GM19025 (cell line): ENCODE measurements around the gene EBLN2.

ENCODE experiments used
- ATAC-seq: cut with Tn5 transposase; IDR thresholded peaks from one replicate; pipeline ENCODE4 v1.9.1; 2021; ENCODE audit warnings: mild to moderate bottlenecking, low read depth, moderate library complexity; ENCODE audit not compliant: unreplicated experiment

Gene EBLN2

DNA sequence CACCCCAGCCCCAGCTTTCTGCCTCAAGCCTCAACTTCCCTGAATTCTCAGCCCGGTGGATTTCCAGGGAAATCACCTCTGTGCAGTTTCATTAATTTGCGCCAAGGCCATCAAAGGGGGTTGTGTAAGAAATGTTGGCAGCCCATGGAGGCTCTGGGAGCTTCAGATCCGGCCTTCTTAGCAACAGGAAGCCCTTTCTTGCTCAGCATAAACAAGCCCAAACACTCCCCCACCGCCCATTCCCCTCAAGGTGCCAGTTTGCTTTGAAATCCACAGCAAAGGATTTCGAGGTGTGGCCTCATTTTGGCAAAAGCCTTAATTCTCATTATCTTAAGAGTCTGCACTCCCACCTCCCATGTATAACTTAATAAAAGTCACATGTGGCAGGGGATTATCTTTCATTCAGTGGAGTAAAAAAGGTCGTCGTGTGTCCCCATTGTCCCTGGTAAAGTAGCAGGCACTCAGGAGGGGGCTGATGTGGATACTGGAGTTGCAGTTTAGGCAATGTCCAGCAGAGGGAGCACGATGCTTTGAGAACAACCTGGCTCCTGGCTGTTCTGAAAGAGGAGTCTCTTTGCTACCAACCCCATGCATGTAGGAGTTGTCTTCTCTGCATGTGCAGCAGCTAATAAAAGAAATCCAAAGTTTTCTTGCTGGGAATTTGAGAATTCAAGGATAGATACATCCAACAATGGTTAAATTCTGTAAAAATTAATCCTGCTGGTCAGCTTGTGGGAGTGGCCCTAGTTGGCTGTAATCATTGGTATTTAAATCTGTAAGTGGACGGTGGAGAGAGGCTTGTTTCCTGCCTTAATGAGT is 39.5 kb downstream of the EBLN2 start:
- ATAC-seq: peak; percentile 69

- ATAC-seq: no peak
These were observed 40.4 kb downstream of the EBLN2 start for GRCh38 chr3:73101881-73102280.

DNA sequence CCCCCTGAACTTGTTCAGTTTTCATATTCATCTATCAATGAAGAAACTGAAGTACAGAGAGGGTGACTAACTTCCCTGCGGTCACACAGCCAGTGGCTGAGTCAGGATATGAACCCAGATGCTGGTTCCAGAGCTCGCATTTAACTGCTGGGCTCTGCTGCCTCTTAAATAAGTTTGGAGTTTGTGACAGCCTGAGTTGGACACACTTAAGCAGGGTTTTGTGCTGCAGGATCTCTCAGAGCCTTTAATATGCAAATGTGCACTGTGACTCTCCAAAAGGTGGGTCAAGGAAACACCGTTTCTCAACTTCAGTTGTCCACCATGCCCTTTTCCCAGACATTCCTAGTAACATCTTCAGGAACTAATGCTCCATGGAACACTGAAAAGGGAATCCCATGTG is 45.8 kb downstream of the EBLN2 start:
- ATAC-seq: no peak

- no peak for ATAC-seq
These were observed 46.3 kb downstream of the EBLN2 start for GRCh38 chr3:73107676-73108187.

GRCh38 chr3:73108750-73109149 is 47.3 kb downstream of the EBLN2 start:
- no peak for ATAC-seq

DNA sequence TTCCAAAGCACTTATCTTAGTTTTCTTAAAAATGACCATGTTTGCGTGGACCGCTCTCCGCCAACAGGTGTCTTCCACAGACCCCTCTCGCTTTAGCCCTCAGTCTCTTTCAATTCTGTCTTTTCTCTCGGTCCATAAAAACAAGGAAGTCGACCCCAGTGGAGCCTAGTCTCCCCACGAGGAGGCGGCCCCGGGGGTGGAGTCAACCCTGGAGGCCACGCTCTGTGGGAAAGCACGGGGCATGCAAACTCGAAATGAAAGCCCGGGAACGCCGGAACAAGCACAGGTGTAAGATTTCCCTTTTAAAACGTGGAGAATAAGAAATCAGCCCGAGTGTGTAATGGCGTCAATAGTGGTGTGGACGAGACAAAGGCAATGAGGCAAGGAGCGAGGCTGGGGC is 49.1 kb downstream of the EBLN2 start:
- ATAC-seq: no peak
